HepG2 (cell line): ENCODE measurements around the gene PRR12. TPM values are rescaled to one million over a fixed set of nuclear protein-coding genes. Genes with fewer than 3 reads are reported as not detected.

Experiments used
- CBX2 ChIP-seq, 2 experiments: fragments of 200-600 bp in 1 of 2; sonication (generic); formaldehyde crosslinking in 1 of 2; IDR thresholded peaks; 2 replicates each; pipeline versions ENCODE4 v1.7.0 to v1.8.1; 2018 to 2022; ENCODE audit warnings: low read depth in 2 of 2, low read length in 1 of 2, mild to moderate bottlenecking in 1 of 2, missing genetic modification reagents in 1 of 2
- HOXA9 ChIP-seq: sonication (generic); formaldehyde crosslinking; IDR thresholded peaks from 2 replicates; pipeline ENCODE4 v1.8.1; 2022; ENCODE audit warnings: missing genetic modification reagents, mild to moderate bottlenecking, moderate library complexity, borderline replicate concordance
- IKZF1 ChIP-seq: fragments of 450-650 bp; IDR thresholded peaks from 2 replicates; pipeline ENCODE4 v1.7.1; 2016
- MYNN ChIP-seq: sonication (generic); formaldehyde crosslinking; IDR thresholded peaks from 2 replicates; pipeline ENCODE4 v1.4.0; 2020; ENCODE audit warnings: mild to moderate bottlenecking, low read depth, missing genetic modification reagents
- PHF5A ChIP-seq: IDR thresholded peaks from one replicate; pipeline ENCODE4 v1.6.1; 2018; ENCODE audit warnings: low read depth, missing genetic modification reagents; ENCODE audit not compliant: unreplicated experiment
- RFX5 ChIP-seq: IDR thresholded peaks from 2 replicates; pipeline ENCODE4 v1.6.1; 2011; ENCODE audit warnings: low read depth, low read length, improper control_type of control experiment
- RNF2 ChIP-seq: fragments of 450-650 bp; conservative IDR thresholded peaks from 2 replicates; pipeline ENCODE4 v1.6.1; 2016; ENCODE audit warnings: low read depth
- TBX2 ChIP-seq: sonication (generic); formaldehyde crosslinking; IDR thresholded peaks from 2 replicates; pipeline ENCODE4 v1.5.0; 2020; ENCODE audit warnings: missing genetic modification reagents, mild to moderate bottlenecking, borderline replicate concordance
- TCF12 ChIP-seq, 2 experiments: fragments of 450-650 bp in 1 of 2; sonication (generic) in 1 of 2; formaldehyde crosslinking in 1 of 2; IDR thresholded peaks; 2 replicates each; pipeline versions ENCODE4 v1.6.1 to v1.8.0; 2017 to 2022; ENCODE audit warnings: antibody characterized with exemption in 1 of 2, mild to moderate bottlenecking in 1 of 2, missing genetic modification reagents in 1 of 2, moderate library complexity in 1 of 2
- TEF ChIP-seq: sonication (generic); formaldehyde crosslinking; IDR thresholded peaks from 2 replicates; pipeline ENCODE4 v1.5.0; 2020; ENCODE audit warnings: missing genetic modification reagents
- XRCC5 ChIP-seq: fragments of 200-400 bp; formaldehyde crosslinking; optimal IDR thresholded peaks from 2 replicates; pipeline ENCODE3; 2017; ENCODE audit warnings: mild to moderate bottlenecking, low read length
- ZFX ChIP-seq: sonication (generic); formaldehyde crosslinking; IDR thresholded peaks from 2 replicates; pipeline ENCODE4 v1.4.0; 2020; ENCODE audit warnings: mild to moderate bottlenecking, low read depth, missing genetic modification reagents, moderate library complexity
- ZMYM2 ChIP-seq: sonication (generic); formaldehyde crosslinking; IDR thresholded peaks from 2 replicates; pipeline ENCODE4 v1.8.0; 2022; ENCODE audit warnings: mild to moderate bottlenecking, missing genetic modification reagents
- ZNF501 ChIP-seq: sonication (generic); formaldehyde crosslinking; IDR thresholded peaks from 2 replicates; pipeline ENCODE4 v1.5.1; 2020; ENCODE audit warnings: mild to moderate bottlenecking, moderate library complexity, missing genetic modification reagents
- ZNF672 ChIP-seq: sonication (generic); formaldehyde crosslinking; IDR thresholded peaks from 2 replicates; pipeline ENCODE4 v1.8.1; 2022; ENCODE audit warnings: missing genetic modification reagents
- polyA plus RNA-seq, 8 experiments: library from polyadenylated mRNA; depleted of rRNA in 3 of 8; stranded (reverse) in 7 of 8; unstranded in 1 of 8; fragments of >200 nt; fragmentation: Illumina TruSeq in 4 of 8; extraction: Trizol in 4 of 8; gene quantifications; 2 replicates each; pipeline versions ENCODE4 v1.2.1 to v1.2.3, GENCODE V29; 2011 to 2016; ENCODE audit warnings: low read depth in 4 of 8, missing spikeins in 1 of 8, mixed read lengths in 1 of 8; ENCODE audit not compliant: insufficient read depth in 1 of 8
- total RNA-seq, 5 experiments: library from RNA; depleted of rRNA; stranded (reverse); fragments of >200 nt; fragmentation: Illumina TruSeq; extraction: Trizol; gene quantifications; 2 replicates each; pipeline ENCODE4 v1.2.3, GENCODE V29; 2016; ENCODE audit warnings: low read depth in 1 of 5
- TF ChIP-seq, protein P1 (sequence below): sonication (generic); formaldehyde crosslinking; IDR thresholded peaks from 2 replicates; pipeline ENCODE4 v1.5.0; 2020; ENCODE audit warnings: mild to moderate bottlenecking, missing genetic modification reagents, borderline replicate concordance
- TF ChIP-seq, protein P2 (sequence below): sonication (generic); formaldehyde crosslinking; IDR thresholded peaks from 2 replicates; pipeline ENCODE4 v1.4.0; 2020; ENCODE audit warnings: missing genetic modification reagents, mild to moderate bottlenecking, borderline replicate concordance
- TF ChIP-seq, protein P3 (sequence below): sonication (generic); formaldehyde crosslinking; IDR thresholded peaks from 2 replicates; pipeline ENCODE4 v1.4.0; 2020; ENCODE audit warnings: missing genetic modification reagents, borderline replicate concordance
- TF ChIP-seq, protein P4 (sequence below): sonication (generic); formaldehyde crosslinking; IDR thresholded peaks from 2 replicates; pipeline ENCODE4 v1.4.0; 2020; ENCODE audit warnings: mild to moderate bottlenecking, missing genetic modification reagents

Gene PRR12
- total and polyA plus RNA-seq, 2 of the 13 experiments (the other 11 are each of a cell fraction or from before 2014, with no cell fraction given) = 0.62 to 1.5 TPM

DNA sequence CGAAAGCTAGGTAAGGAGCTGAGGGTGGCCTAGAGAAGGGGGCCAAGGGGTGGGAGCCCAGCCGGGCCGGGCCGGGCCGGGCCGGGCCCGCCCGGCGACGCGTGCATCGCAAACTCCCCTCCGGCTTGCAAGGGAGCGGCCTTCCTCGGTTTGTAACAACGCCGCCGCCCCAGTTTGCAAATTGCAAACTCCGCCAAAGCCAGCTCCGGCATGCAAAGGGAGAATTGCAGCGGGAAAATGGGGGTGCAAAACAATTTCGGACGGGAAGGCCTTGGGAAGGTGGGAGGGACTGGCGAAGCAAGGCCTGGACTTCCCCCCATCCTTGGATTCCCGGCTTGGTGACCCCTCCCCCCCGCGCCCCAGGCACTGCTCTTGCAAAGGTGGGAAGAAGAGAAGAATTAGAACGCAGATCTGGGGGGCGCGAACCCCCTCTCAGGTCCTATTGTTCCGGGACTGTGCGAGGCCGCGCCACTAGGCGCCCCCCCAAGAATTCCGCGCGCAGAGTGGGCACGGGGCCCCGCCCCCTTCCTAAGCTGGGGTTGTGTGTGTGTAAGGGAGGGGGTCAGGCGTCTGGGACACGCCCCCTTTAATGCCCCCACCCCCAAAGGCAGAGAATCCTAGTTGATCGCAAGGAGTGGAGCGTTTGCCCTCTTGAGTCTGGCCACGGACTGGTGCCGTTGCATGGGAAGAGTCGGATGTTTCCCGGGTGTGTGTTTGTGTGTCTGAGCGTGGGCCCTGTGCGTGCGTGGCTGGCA lies 926 bp downstream of the PRR12 start (continued):
- TF ChIP-seq, protein P1, sequence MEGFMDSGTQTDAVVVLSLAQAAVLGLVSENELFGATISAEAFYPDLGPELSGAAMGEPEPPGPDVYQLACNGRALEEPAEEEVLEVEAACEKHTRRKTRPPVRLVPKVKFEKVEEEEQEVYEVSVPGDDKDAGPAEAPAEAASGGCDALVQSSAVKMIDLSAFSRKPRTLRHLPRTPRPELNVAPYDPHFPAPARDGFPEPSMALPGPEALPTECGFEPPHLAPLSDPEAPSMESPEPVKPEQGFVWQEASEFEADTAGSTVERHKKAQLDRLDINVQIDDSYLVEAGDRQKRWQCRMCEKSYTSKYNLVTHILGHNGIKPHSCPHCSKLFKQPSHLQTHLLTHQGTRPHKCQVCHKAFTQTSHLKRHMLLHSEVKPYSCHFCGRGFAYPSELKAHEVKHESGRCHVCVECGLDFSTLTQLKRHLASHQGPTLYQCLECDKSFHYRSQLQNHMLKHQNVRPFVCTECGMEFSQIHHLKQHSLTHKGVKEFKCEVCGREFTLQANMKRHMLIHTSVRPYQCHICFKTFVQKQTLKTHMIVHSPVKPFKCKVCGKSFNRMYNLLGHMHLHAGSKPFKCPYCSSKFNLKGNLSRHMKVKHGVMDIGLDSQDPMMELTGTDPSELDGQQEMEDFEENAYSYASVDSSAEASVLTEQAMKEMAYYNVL (CRISPR knock-in tag) = peak; percentile 30; the same call in 1 of the 2 replicates
- peak; percentile 77 for TF ChIP-seq ZFX
- no peak for TF ChIP-seq PHF5A
- no peak for TF ChIP-seq MYNN
- TF ChIP-seq HOXA9 (CRISPR knock-in tag) = 0 out of 2 replicates have a peak, but pooled peaks have one; percentile 39
- TF ChIP-seq ZNF672 (CRISPR knock-in tag) = no peak; the same call in 1 of the 2 replicates
- 0 out of 2 replicates have a peak, but pooled peaks have one; percentile 37 for TF ChIP-seq TEF (CRISPR knock-in tag)
- no peak; the same call in 1 of the 2 replicates for TF ChIP-seq TBX2
- TF ChIP-seq, protein P2, sequence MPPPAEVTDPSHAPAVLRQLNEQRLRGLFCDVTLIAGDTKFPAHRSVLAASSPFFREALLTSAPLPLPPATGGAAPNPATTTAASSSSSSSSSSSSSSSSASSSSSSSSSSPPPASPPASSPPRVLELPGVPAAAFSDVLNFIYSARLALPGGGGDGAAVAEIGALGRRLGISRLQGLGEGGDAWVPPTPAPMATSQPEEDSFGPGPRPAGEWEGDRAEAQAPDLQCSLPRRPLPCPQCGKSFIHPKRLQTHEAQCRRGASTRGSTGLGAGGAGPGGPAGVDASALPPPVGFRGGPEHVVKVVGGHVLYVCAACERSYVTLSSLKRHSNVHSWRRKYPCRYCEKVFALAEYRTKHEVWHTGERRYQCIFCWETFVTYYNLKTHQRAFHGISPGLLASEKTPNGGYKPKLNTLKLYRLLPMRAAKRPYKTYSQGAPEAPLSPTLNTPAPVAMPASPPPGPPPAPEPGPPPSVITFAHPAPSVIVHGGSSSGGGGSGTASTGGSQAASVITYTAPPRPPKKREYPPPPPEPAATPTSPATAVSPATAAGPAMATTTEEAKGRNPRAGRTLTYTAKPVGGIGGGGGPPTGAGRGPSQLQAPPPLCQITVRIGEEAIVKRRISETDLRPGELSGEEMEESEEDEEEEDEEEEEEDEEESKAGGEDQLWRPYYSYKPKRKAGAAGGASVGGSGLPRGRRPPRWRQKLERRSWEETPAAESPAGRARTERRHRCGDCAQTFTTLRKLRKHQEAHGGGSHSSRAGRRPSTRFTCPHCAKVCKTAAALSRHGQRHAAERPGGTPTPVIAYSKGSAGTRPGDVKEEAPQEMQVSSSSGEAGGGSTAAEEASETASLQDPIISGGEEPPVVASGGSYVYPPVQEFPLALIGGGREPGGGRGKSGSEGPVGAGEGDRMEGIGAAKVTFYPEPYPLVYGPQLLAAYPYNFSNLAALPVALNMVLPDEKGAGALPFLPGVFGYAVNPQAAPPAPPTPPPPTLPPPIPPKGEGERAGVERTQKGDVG (CRISPR knock-in tag) = no peak
- TF ChIP-seq, protein P3, sequence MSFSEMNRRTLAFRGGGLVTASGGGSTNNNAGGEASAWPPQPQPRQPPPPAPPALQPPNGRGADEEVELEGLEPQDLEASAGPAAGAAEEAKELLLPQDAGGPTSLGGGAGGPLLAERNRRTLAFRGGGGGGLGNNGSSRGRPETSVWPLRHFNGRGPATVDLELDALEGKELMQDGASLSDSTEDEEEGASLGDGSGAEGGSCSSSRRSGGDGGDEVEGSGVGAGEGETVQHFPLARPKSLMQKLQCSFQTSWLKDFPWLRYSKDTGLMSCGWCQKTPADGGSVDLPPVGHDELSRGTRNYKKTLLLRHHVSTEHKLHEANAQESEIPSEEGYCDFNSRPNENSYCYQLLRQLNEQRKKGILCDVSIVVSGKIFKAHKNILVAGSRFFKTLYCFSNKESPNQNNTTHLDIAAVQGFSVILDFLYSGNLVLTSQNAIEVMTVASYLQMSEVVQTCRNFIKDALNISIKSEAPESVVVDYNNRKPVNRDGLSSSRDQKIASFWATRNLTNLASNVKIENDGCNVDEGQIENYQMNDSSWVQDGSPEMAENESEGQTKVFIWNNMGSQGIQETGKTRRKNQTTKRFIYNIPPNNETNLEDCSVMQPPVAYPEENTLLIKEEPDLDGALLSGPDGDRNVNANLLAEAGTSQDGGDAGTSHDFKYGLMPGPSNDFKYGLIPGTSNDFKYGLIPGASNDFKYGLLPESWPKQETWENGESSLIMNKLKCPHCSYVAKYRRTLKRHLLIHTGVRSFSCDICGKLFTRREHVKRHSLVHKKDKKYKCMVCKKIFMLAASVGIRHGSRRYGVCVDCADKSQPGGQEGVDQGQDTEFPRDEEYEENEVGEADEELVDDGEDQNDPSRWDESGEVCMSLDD (CRISPR knock-in tag) = peak; percentile 46; the same call in 1 of the 2 replicates
- no peak for TF ChIP-seq ZMYM2 (CRISPR knock-in tag)
- no peak for TF ChIP-seq TCF12 (IDR thresholded peaks at IDR 0.05)
- no peak for TF ChIP-seq TCF12 (CRISPR knock-in tag; IDR thresholded peaks at IDR 0.05)
- TF ChIP-seq RNF2 = no peak
- TF ChIP-seq RFX5 = no peak
- TF ChIP-seq XRCC5 = peak; percentile 29
- TF ChIP-seq, protein P4, sequence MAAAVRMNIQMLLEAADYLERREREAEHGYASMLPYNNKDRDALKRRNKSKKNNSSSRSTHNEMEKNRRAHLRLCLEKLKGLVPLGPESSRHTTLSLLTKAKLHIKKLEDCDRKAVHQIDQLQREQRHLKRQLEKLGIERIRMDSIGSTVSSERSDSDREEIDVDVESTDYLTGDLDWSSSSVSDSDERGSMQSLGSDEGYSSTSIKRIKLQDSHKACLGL (CRISPR knock-in tag) = peak; percentile 44; the same call in 1 of the 2 replicates
- no peak for TF ChIP-seq CBX2 (IDR thresholded peaks at IDR 0.05; ENCODE audit: low read depth, low read length)
- TF ChIP-seq CBX2 (CRISPR knock-in tag; IDR thresholded peaks at IDR 0.05; ENCODE audit: low read depth) = no peak
- no peak for TF ChIP-seq IKZF1
- peak; percentile 60; the same call in 1 of the 2 replicates for TF ChIP-seq ZNF501 (CRISPR knock-in tag)
